HG03378 (cell line): ENCODE data around the gene POLA1.

ENCODE experiments used
- ATAC-seq: cut with Tn5 transposase; IDR thresholded peaks from one replicate; pipeline ENCODE4 v1.9.1; 2021; ENCODE audit warnings: mild to moderate bottlenecking, moderate library complexity; ENCODE audit not compliant: unreplicated experiment

Gene POLA1

GRCh38 chrX:24682739-24683432 is 10.8 kb upstream of the POLA1 start:
- no peak for ATAC-seq

- no peak for ATAC-seq
Measured at GRCh38 chrX:24684048-24684447, 9.7 kb upstream of the POLA1 start.

- no peak for ATAC-seq
Measured at GRCh38 chrX:24692305-24692704, 1.4 kb upstream of the POLA1 start.

- ATAC-seq = no peak
Measured at GRCh38 chrX:24694825-24695224, 1.1 kb downstream of the POLA1 start.

GRCh38 chrX:24696294-24696693 is 2.6 kb downstream of the POLA1 start:
- no peak for ATAC-seq

GRCh38 chrX:24702362-24703184 is 8.9 kb downstream of the POLA1 start:
- ATAC-seq = peak; percentile 98

GRCh38 chrX:24703185-24703494 is 9.4 kb downstream of the POLA1 start:
- no peak for ATAC-seq

- ATAC-seq = no peak
Measured at GRCh38 chrX:24718771-24719170, 25.1 kb downstream of the POLA1 start.

- no peak for ATAC-seq
Measured at GRCh38 chrX:24720036-24720435, 26.3 kb downstream of the POLA1 start.

- ATAC-seq = no peak
Measured at GRCh38 chrX:24728530-24728929, 34.8 kb downstream of the POLA1 start.

GRCh38 chrX:24732766-24733500 is 39.2 kb downstream of the POLA1 start:
- no peak for ATAC-seq

GRCh38 chrX:24741330-24741729 is 47.6 kb downstream of the POLA1 start:
- ATAC-seq = no peak

GRCh38 chrX:24748196-24748595 is 54.5 kb downstream of the POLA1 start:
- no peak for ATAC-seq

- ATAC-seq = no peak
Measured at GRCh38 chrX:24759786-24760185, 66.1 kb downstream of the POLA1 start.

- no peak for ATAC-seq
Measured at GRCh38 chrX:24760363-24761000, 66.8 kb downstream of the POLA1 start.

- ATAC-seq = no peak
Measured at GRCh38 chrX:24761306-24761705, 67.6 kb downstream of the POLA1 start.

- ATAC-seq = no peak
Measured at GRCh38 chrX:24763989-24764388, 70.3 kb downstream of the POLA1 start.

GRCh38 chrX:24767557-24767956 is 73.8 kb downstream of the POLA1 start:
- no peak for ATAC-seq

- ATAC-seq = no peak
Measured at GRCh38 chrX:24768556-24768955, 74.8 kb downstream of the POLA1 start.

GRCh38 chrX:24774650-24775049 is 80.9 kb downstream of the POLA1 start:
- no peak for ATAC-seq

GRCh38 chrX:24775891-24776290 is 82.2 kb downstream of the POLA1 start:
- no peak for ATAC-seq
